Kidney epithelial cell (primary cell): Measurements from ENCODE around the gene ARHGEF3. TPM values are rescaled to one million over a fixed set of nuclear protein-coding genes. Genes with fewer than 3 reads are reported as not detected.

ENCODE experiments used
- DNase-seq: peaks from one replicate; pipeline ENCODE4 v3.0.0-alpha.2; 2010; ENCODE audit warnings: low read depth
- H3K27me3 ChIP-seq: 2 replicates; pipeline ENCODE4 v1.6.0; 2011; ENCODE audit warnings: low read length; ENCODE audit not compliant: control insufficient read depth, insufficient read depth
- H3K36me3 ChIP-seq: 2 replicates; pipeline ENCODE4 v1.5.1; 2011; ENCODE audit warnings: low read length; ENCODE audit not compliant: control insufficient read depth, insufficient read depth
- H3K4me3 ChIP-seq: 2 replicates; pipeline ENCODE4 v1.5.1; 2011; ENCODE audit warnings: low read depth, mild to moderate bottlenecking, control low read depth, low read length
- CTCF ChIP-seq: IDR thresholded peaks from 2 replicates; pipeline ENCODE4 v1.5.1; 2011; ENCODE audit warnings: mild to moderate bottlenecking, moderate library complexity, low read length, control low read depth, inconsistent platforms; ENCODE audit not compliant: insufficient read depth, poor library complexity, severe bottlenecking
- total RNA-seq: library from RNA; depleted of rRNA; stranded (reverse); fragments of >200 nt; gene quantifications from 2 replicates; pipeline ENCODE4 v1.2.3, GENCODE V29; 2015

The ARHGEF3 gene
- total RNA-seq, 1 donor from 2014 or later = 12.4 TPM

DNA sequence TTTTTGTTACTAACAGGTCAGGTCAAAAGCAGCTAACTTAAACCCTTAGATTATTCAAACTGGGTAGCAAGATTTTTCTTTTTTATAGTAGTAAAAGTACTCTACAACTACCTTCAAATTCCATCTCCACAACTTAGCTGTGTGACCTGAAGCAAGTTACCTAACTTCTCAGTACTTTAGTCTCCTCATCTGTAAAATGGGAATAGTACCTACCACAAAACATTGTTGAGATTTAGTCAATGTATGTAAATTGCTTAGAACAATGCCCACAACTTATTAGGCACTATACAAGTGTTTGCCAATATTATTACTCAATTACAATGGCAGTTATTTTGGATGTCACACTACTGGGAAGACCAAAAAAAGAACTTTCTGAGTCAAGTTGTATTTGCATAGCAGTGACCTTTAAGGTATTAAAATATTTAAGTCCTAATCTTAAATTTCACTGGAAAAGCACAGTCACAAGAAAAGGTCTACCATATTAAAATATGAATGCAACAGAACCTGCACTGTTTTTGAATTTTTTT lies 121.6 kb downstream of the ARHGEF3 start:
- no peak for TF ChIP-seq CTCF
- no peak for DNase-seq
- Histone ChIP-seq H3K27me3 (no peaks in the 10 kb centered on the region), H3K4me3 (no peak overlapping the region), H3K36me3 (no peaks in the 10 kb centered on the region)

Other genes starting within 250 kb of the ARHGEF3 start
- gene CCDC66, start 244.8 kb downstream of the ARHGEF3 start, total RNA-seq = 7.5 and 11.6 TPM in 2 replicates
- gene TASOR, start 118.7 kb downstream of the ARHGEF3 start, total RNA-seq = 34.0 and 35.0 TPM in 2 replicates